ENCODE measurements around the gene FUCA2. TPM values are rescaled to one million over a fixed set of nuclear protein-coding genes. Genes with fewer than 3 reads are reported as not detected.

FUCA2 gene
- total RNA-seq, 1 experiment from 2014 or later = 72.1 TPM

DNA sequence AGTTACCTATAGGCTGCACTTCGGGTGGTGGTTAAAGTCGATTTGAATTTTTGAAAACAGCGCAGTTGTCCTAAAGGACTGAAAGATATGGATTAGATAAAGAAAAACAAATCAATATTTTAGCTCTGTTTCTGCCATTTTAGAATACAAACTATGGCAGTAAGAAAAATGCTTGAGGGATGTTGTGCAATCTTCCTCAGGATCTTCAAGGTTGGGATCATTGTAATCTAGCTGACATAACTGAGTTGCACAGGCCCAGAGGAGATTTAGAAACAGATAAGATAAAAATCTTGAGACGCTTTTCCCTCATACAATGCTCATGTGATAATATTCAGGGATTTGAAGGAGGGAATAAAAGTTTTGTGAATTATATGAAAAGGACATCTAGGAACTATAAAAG is 60.0 kb downstream of the FUCA2 start:
- H4K8ac ChIP-seq (replicated peaks; ENCODE audit: insufficient read length, low read depth, low read length) = no peak overlapping the region
- H4K5ac ChIP-seq (ENCODE audit: insufficient read length, low read depth, low read length) = no peak overlapping the region
- H3K4ac ChIP-seq (ENCODE audit: low read depth, low read length) = no peak overlapping the region
- H3K27me3 ChIP-seq (ENCODE audit: insufficient read depth, low read length) = no peaks in the 10 kb centered on the region
- peak overlapping the region; percentile 88 for H3K4me2 ChIP-seq (ENCODE audit: insufficient read depth, insufficient read length, low read length)
- no peaks in the 10 kb centered on the region for H3K9me3 ChIP-seq (ENCODE audit: control insufficient read depth, low read depth, low read length)
- no peaks in the 10 kb centered on the region for H4K20me1 ChIP-seq (ENCODE audit: control insufficient read depth, insufficient read depth, insufficient read length)
- no peaks in the 10 kb centered on the region for H3K79me1 ChIP-seq (ENCODE audit: insufficient read depth, low read depth, low read length, poor library complexity, severe bottlenecking)
- Mint-ChIP-seq H3K27ac (no peak overlapping the region), H3K4me3 (peak overlapping the region; percentile 93 to 99), H3K4me1 (peaks cover 10 to 11% of the 10 kb centered on the region in 2 experiments), H3K9me3 (no peaks in the 10 kb centered on the region), H3K36me3 (ENCODE audit: insufficient read depth in 1 of 3, low read depth in 3 of 3) (peaks cover 0 to 1% (median 0%) of the 10 kb centered on the region in 3 experiments; a peak in 1 of 7 replicates), H3K27me3 (ENCODE audit: low read depth) (no peaks in the 10 kb centered on the region)
- no peak overlapping the region for H3K18ac ChIP-seq (ENCODE audit: insufficient read length, low read depth, low read length)
- H2BK12ac ChIP-seq (ENCODE audit: insufficient read length, low read depth, low read length) = no peak overlapping the region
- no peaks in the 10 kb centered on the region for H3K79me2 ChIP-seq (ENCODE audit: insufficient read depth, low read length)
- no peak overlapping the region for H2AK5ac ChIP-seq (ENCODE audit: insufficient read length, low read length)
- H2BK15ac ChIP-seq (ENCODE audit: low read depth, low read length) = no peak overlapping the region
- no peak overlapping the region for H2BK120ac ChIP-seq (ENCODE audit: low read depth, low read length, poor library complexity, severe bottlenecking)
- no peak overlapping the region for H2BK20ac ChIP-seq (ENCODE audit: low read depth, low read length, poor library complexity, severe bottlenecking)
- H3K9ac ChIP-seq (ENCODE audit: extremely low read depth, insufficient read length, low read length) = peak overlapping the region; percentile 50
- no peak overlapping the region for H2AFZ ChIP-seq (ENCODE audit: low read length)
- no peak overlapping the region for H3T11ph ChIP-seq (ENCODE audit: low read length)
- no CpG with 5 or more reads among the region's 4 CpGs for WGBS (ENCODE audit: extremely low coverage, insufficient read length, low lambda C conversion rate)
- H3K4me1 ChIP-seq (ENCODE audit: insufficient read depth, low read length) = no peaks in the 10 kb centered on the region
- no peak overlapping the region for H3K23ac ChIP-seq (ENCODE audit: insufficient read length, low read depth, low read length)
- H3K23me2 ChIP-seq (ENCODE audit: insufficient read length, low read depth, low read length, poor library complexity, severe bottlenecking) = peaks cover 16% of the 10 kb centered on the region
- H3K14ac ChIP-seq (ENCODE audit: insufficient read depth, low read length) = no peak overlapping the region
- H2BK5ac ChIP-seq (ENCODE audit: insufficient read length, low read length) = no peak overlapping the region
- H3K27ac ChIP-seq (ENCODE audit: insufficient read length, low read depth, low read length) = no peak overlapping the region
- DNase-seq = no peak
- H3K56ac ChIP-seq (ENCODE audit: insufficient read length, low read depth, low read length) = no peak overlapping the region
- no peak overlapping the region for H4K91ac ChIP-seq (ENCODE audit: insufficient read length, low read depth, low read length)
- TF ChIP-seq, protein P1, sequence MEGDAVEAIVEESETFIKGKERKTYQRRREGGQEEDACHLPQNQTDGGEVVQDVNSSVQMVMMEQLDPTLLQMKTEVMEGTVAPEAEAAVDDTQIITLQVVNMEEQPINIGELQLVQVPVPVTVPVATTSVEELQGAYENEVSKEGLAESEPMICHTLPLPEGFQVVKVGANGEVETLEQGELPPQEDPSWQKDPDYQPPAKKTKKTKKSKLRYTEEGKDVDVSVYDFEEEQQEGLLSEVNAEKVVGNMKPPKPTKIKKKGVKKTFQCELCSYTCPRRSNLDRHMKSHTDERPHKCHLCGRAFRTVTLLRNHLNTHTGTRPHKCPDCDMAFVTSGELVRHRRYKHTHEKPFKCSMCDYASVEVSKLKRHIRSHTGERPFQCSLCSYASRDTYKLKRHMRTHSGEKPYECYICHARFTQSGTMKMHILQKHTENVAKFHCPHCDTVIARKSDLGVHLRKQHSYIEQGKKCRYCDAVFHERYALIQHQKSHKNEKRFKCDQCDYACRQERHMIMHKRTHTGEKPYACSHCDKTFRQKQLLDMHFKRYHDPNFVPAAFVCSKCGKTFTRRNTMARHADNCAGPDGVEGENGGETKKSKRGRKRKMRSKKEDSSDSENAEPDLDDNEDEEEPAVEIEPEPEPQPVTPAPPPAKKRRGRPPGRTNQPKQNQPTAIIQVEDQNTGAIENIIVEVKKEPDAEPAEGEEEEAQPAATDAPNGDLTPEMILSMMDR (conservative IDR thresholded peaks at IDR 0.05) = no peak
